Measurements from ENCODE around the gene ALDH1A3.

The ALDH1A3 gene

DNA sequence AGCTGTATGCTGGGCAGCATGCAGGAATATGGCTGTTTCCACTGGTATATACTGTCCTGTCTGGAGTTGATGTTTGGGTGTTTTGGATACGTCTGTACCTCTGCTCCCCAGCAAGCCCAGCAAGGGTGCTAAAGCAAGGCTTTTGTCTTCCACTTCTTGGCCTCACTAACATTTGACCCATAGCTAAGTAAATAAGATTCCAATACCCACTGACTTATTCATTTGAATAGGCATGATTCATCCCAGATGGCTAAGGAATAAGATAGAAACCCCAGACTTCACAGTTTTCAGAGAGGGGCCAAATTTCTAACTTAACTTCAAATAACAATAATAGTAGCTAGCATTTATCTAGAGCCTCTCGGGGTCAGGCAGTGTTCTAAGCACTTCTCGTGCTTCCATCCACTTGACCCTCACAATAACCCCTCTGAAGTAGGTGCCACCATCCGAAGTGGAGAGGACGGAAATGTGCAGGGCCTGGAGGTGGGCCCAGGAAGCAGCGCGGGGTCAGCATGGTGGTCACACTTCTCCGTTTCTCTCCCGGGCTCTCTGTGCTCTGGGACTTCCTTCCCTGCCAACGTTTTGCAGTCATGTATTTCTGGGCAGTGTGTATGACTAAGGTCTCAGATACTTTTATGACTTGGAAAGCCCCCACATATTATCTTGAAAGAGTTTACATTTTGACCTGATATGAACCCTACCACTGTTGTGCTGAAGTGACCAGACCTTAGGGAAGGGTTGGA, 78.9 kb downstream of the ALDH1A3 start:
- DNase-seq, result peak; percentile 16 to 22

DNA sequence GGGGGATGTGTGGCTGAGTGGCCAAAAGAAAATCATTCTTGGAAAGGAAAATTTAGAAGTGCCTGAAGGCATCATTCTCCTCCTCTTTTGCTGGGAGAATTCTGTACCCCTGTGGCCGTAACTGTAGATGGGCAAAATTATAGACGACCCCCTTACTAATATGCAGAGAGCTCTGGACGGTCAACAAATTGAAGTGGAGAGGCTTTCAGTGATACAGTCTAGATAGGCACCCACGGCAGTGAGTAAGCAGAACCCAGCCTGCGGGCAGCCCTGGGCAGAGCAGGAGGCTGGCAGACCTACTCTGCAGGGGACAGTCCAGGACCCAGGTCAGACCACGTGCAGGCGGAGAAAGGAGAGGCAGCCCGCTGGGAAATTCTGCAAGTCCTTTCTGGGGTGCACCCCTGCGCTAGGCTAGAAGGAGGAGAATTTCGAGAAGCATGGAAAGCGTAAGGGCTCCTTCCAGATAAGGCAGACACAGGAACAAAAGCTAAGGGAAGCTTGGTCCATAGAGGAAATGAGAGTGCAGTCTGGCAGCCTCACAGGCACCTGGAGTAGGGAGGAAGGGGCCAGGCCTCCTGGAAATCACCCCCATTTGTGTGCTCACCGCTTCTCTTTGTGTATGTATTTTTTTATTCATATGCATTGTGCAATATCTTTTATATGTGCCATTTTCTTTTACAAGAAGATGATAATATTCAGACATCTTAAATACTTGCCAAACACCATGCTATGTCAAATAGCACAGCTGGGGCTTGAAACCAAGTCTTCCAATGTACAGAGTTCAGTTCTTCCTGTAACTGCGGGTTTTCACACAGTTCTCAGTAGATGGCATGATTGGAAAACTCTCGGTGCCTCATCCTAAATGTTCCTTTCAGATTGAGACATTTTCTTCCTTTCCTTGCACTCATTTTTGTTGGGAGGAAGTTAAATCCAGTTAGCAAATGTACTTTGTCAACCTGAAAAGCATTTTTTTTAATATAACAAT, 79.7 kb downstream of the ALDH1A3 start:
- peak in 1 of 2 experiments; percentile 11 for DNase-seq

Measured in Kasumi-1 (cell line).